Measurements from ENCODE around the gene SPNS3.
A peak's percentile ranks its signal among the peaks of the same experiment; 100 is the strongest.

Gene SPNS3, protein sequence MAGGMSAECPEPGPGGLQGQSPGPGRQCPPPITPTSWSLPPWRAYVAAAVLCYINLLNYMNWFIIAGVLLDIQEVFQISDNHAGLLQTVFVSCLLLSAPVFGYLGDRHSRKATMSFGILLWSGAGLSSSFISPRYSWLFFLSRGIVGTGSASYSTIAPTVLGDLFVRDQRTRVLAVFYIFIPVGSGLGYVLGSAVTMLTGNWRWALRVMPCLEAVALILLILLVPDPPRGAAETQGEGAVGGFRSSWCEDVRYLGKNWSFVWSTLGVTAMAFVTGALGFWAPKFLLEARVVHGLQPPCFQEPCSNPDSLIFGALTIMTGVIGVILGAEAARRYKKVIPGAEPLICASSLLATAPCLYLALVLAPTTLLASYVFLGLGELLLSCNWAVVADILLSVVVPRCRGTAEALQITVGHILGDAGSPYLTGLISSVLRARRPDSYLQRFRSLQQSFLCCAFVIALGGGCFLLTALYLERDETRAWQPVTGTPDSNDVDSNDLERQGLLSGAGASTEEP

DNA sequence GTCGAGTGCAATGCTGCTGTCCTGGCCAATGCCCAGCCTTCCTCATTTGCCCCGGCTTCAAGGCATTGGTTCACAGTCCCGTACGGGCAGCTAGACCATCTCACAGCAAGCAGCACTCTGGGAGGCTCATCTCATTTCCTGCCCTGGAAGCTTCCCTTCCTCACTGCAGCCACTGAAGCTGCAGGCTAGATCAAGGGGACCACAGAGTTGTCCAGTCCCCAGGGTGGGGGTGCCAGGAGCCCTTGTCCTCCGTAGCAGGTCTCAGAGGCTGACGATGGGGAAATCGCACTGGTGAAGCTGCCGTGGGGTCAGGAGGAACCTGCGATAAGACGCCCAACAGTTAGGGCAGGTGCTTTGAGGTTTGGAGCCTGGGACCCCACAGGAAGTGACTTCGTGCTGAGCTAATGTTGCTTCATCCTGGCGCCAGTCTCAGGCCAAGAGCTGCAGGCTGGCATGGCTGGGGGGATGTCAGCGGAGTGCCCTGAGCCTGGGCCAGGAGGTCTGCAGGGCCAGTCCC lies at the start of gene SPNS3:
Gene SPNS3, plus strand, starts transcription at position 426 of the 517 bp plus-strand sequence. Its CDS starts 28 bp downstream, at position 454.
- DNase-seq, result no peak

DNA sequence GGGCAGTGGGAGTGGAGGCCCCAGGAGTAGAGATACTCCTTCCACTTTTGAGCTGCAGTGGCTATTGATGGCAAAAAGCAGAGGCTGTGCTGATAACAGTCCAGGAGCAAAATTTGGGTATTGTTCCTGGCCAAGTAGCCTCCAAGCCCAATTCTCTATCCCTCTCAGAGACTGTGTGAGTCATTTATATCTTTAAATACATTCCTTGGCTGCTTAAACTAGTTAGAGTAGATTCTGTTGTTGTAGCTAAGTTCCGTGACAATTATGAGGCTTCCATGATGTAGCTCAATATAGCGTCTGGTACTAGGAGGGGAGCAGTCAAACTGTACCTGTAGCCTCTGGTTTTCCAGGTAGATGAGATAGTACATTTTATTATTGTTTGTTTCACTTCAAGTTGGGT lies 47.3 kb upstream of the SPNS3 start:
- DNase-seq, result no peak

- no peak for DNase-seq
These were observed 46.6 kb upstream of the SPNS3 start for GRCh38 chr17:4387137-4387536.

DNA sequence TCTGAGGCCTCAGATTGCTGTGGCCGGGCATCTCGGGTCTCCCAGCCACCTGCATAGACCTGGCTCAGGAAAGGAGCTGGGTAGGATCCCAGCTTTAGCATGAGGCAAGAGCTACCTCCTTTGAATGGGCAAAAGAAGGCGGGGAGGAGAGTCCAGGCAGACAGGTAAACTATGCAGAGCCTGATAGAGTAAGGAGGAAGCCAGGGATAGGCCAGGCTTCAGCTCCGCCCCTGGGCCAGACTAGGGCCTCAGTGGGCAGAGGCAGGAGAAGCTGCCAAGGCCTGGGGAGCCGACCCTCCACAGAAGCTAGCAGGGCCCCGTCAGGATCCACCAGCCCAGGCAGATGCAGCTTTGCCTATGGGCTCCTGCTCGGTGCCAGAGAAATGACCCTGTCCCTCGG lies 44.7 kb upstream of the SPNS3 start:
- no peak for DNase-seq

- DNase-seq, result no peak
These were observed 39.9 kb upstream of the SPNS3 start for GRCh38 chr17:4393806-4394205.

GRCh38 chr17:4394208-4395110 lies 39.3 kb upstream of the SPNS3 start:
- no peak for DNase-seq

DNA sequence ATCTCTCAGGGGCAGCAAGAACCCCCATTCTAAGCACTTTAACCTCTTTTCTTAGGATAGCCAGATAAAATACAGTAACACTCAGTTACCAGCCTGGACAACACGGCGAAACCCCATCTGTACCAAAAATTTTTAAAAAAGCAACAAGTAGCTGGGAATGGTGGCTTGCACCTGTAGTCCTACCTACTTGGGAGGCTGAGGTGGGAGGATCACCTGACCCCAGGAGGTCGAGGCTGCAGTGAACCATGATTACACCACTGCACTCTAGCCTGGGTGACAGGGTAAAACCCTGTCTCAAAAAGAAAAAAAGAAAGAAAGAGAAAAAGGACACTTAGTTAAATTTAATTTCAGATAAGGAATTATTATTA lies 38.6 kb upstream of the SPNS3 start:
- DNase-seq, result no peak

GRCh38 chr17:4397840-4398239 lies 35.9 kb upstream of the SPNS3 start:
- DNase-seq, result no peak

GRCh38 chr17:4405038-4405669 lies 28.6 kb upstream of the SPNS3 start:
- no peak for DNase-seq

- DNase-seq, result no peak
These were observed 28.0 kb upstream of the SPNS3 start for GRCh38 chr17:4405699-4406098.

- no peak for DNase-seq
These were observed 27.4 kb upstream of the SPNS3 start for GRCh38 chr17:4406386-4406785.

GRCh38 chr17:4407216-4407615 lies 26.5 kb upstream of the SPNS3 start:
- DNase-seq, result no peak

GRCh38 chr17:4407851-4408250 lies 25.9 kb upstream of the SPNS3 start:
- peak; percentile 88 for DNase-seq

GRCh38 chr17:4409659-4410058 lies 24.1 kb upstream of the SPNS3 start:
- peak; percentile 57 for DNase-seq

DNA sequence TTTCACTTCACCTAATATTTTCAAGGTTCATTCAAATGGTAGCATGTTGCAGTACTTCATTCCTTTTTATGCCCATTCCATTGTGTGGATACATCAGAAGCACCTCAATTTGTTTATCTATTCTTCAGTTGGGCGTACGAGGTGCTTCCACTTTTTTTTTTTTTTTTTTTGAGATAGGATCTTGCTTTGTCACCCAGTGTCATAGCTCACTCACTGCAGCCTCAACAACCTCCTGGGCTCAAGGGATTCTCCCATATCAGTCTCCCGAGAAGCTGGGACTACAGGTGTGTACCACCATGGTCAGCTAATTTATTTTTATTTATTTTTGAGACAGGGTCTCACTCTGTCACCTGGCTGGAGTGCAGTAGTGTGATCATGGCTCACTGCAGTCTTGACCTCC lies 22.5 kb upstream of the SPNS3 start:
- no peak for DNase-seq

DNA sequence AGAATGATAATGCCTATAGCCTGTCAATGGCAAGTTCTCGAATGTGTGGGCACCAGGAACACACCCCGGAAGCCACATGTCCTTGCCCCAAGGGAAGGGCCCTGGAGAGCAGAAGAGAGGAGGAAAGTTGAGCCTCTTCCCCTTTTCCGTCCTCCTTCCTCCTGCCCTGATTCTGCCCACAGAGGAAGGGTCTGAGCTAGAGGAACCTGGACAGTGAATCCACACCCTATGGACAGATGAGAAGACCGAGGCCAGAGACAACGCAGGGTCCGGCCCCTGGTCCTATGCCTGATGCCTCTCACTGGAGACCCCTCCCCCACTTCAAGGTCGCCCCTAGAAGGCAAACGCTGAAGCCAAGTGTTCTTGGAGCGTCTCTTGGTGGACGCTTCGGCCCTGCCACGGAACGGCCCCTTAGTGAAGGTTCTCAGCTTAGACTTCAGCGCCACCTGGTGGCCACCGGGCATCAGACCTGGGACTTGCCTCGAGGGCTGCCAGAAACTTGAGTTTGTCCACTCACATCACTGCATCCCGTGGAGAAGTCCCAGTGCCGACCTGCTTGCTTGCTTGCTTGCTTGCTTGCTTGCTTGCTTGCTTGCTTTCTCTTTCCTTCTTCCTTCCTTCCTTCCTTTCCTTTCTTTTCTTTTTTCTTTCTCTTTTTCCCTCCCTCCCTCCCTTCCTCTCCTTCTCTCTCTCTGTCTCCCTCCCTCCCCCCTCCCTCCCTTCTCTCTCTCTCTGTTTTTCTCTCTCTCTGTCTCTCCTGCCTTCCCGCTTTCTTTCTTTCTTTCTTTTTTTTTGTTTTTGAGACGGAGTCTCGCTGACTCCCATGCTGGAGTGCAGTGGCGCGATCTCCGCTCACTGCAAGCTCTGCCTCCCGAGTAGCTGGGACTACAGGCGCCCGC lies 20.6 kb upstream of the SPNS3 start:
- peak; percentile 85 for DNase-seq

DNA sequence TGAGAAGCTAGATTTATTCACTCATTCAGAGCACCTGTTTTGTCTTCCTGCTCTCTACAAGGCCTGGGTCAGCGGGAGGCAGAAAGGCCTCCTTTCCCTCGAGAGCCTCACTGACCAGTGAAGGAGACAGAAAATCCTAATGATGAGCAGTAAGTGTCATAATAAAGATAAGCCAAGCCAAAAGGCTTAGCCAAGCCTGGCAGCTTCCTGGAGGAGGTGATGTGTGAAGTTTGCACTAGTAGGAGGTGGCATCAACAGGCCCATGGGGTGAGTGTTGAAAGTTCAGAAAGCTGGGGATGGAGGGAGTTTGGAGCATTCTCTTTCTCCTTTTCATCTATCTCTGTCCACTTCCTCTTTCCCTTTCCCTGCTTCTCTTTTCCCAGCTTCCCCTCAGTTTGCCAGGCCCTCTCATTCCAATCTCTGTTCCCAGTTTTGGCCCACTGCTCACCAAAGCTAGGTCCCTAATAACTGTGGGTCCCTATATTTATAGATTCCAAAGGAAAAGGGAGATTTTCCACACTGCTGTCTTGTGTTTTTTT lies 16.5 kb upstream of the SPNS3 start:
- no peak for DNase-seq

- peak; percentile 73 for DNase-seq
These were observed 13.0 kb upstream of the SPNS3 start for GRCh38 chr17:4420692-4421131.

GRCh38 chr17:4422864-4423263 lies 10.9 kb upstream of the SPNS3 start:
- no peak for DNase-seq

- DNase-seq, result no peak
These were observed 8.3 kb upstream of the SPNS3 start for GRCh38 chr17:4425398-4425797.

DNA sequence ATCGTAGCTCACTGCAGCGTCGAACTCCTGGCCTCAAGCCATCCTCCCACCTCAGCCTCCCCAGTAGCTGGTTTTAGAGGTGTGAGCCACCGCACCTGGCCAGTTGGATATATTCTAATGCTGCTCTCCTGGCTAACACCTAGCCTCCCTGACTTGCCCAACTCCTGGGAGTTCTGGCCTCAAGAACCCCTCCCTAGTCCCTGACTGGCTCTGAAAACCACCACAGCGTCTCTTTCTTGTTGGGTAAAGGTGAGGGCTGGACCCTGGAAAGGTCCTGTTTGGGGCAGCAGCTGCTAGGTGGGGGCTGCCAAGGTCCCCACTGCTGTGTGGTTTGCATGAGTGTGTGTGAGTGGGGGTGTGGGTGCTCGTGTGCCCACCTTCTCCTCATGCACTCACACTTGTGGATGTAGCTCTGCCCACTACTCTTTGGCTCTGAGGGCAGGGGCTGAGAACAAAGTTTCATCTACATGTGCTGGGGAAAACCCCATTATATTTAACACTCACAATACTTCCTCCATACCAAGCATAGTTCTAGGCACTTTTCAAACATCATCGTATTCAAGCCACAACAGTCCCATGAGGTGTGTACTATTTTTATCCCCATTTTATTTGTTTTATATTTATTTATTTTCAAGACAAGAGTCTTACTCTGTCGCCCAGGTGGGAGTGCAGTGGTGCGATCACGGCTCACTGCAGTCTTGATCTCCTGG lies 7.1 kb upstream of the SPNS3 start:
- no peak for DNase-seq

All from NCI-H2171 (cell line).